HG03558 (cell line): ENCODE measurements around the gene PRELID2.
"Not testable (repeated sequence)": the region's sequence is repeated elsewhere in the genome, so short reads cannot be mapped to it uniquely, and the experiment has no call there.

Experiments used
- ATAC-seq: cut with Tn5 transposase; IDR thresholded peaks from one replicate; pipeline ENCODE4 v1.9.1; 2021; ENCODE audit warnings: moderate number of reproducible peaks; ENCODE audit not compliant: unreplicated experiment; ENCODE audit errors: extremely low read depth

Gene PRELID2

DNA sequence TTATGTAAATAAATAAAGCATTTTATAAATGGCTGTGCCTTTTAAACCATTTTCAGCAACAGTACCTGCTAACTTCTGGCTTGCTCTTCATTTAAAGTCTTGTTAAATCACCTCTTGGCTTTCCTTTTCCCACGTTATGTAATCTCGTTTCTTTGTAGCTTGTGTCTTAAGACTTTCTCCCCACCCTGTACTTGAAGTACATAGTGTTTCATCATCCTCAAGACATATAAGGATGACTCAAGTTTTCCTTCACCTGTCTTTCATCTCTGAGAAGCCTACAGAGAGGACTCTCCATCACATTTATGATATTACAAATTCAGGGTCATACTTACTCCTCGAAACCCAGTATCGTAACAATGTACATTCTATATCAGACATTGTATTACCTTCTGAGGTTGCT lies 33.9 kb downstream of the PRELID2 start:
- ATAC-seq, result no peak

- ATAC-seq, result no peak
Measured at GRCh38 chr5:145800181-145800580, 35.0 kb downstream of the PRELID2 start.

GRCh38 chr5:145798503-145798902 lies 36.6 kb downstream of the PRELID2 start:
- not testable (repeated sequence) for ATAC-seq

GRCh38 chr5:145797336-145797735 lies 37.8 kb downstream of the PRELID2 start:
- no peak for ATAC-seq

DNA sequence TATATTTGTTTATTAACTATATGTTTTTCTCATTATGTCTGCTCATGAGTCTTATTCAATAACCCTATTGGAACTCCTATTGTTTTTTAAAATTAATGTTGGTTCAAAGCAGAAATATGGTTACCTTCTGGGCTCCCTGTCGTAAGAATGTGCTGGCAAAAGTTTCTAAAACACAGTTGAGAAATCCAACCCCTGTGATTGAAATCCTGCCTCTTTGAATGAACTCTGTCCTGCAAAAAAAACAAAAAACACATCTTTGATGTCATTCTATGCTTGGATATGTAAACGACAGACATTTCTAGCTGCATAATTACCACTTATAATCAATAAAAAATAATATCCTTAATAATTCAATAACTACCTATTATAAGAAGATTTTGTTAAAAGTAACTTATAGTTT lies 38.8 kb downstream of the PRELID2 start:
- no peak for ATAC-seq

- ATAC-seq, result no peak
Measured at GRCh38 chr5:145793574-145793973, 41.6 kb downstream of the PRELID2 start.

- no peak for ATAC-seq
Measured at GRCh38 chr5:145792840-145793239, 42.3 kb downstream of the PRELID2 start.

DNA sequence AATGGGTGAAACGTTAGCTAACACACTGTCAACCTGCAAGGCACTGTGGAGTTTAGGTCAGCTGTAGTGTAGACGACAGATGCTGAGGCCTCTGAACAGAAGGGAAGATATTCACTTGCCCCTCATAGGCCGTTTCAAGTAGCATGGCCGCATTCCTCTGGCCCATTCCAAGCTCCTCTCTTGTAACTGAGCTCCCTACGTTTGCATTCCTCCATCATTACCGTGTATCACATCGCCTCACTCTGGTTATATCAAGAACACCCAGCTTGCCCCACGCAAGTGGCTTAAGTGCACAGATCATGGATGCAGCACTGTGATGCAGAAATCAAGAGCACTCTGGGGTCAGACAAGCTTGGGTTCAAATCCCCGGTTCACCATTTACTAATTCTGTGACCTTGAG lies 43.3 kb downstream of the PRELID2 start:
- no peak for ATAC-seq

- no peak for ATAC-seq
Measured at GRCh38 chr5:145787996-145788395, 47.1 kb downstream of the PRELID2 start.

DNA sequence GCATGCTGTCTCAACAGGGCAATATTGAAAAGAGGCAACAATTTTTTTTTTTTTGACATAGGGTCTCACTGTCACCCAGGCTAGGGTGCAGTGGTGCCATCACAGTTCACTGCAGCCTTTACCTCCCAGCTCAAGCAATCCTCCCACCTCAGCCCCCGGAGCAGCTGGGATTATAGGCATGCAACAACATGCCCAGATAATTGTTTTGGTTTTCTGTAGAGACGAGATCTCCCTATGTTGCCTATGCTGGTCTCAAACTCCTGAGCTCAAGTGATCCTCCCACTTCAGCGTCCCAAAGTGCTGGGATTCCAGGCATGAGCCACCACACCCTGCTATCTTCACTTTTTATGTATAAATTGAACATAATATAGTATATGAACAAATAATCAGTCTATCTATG lies 47.6 kb downstream of the PRELID2 start:
- ATAC-seq, result no peak

GRCh38 chr5:145787001-145787400 lies 48.1 kb downstream of the PRELID2 start:
- ATAC-seq, result no peak

DNA sequence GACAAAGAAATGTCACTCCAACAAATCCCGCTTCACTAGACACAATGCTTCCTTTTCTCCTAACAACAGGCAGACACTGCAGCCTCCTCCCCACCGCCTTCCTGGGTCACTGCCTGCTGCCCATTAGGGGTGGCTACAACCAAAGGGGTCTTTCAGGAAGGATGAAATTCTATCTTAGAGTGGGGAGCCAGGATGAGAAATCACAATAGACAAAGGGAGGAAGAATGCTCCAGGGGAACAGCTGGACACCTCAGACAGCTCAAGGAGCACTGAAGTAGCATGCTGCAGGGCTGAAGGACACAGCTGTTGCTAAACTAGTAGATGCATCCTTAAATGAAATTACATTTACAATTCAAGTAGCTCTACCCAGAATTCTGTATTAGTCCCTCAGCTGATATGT lies 54.2 kb downstream of the PRELID2 start:
- ATAC-seq, result no peak

DNA sequence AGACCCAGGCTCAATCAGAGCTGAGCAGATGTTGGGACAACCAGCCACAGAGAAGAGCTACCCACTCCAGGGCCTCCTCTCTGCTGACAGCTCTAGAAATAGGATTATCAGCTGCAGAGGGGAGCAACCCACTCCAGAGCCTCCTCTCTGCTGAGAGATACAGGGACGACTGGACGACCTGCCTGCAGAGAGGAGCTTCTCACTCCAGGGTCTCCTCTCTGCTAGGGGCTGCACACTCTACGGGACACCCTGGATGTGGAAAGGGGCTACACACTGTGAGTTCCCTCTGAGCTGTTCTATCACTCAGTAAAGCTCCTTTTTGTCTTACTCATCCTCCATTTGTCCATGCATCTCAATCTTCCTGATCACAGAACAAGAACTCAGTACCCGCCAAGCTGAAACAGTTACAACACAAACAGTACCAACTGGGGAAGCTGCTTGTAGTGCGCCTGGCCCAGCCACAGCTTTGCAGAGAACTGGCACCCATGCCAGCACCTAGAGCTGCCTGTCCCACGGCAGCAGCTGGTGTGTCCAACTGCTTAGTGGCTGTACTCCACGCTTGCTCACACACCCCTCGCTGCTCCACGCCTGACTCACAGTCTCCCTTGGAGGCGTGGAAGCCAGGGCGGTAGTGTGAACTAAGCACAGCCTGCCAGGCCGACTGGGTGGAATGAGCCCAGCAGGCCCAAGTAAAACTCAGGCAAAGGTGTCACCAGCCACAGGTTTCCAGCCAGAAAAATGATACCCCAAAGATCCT lies 56.8 kb downstream of the PRELID2 start:
- no peak for ATAC-seq

DNA sequence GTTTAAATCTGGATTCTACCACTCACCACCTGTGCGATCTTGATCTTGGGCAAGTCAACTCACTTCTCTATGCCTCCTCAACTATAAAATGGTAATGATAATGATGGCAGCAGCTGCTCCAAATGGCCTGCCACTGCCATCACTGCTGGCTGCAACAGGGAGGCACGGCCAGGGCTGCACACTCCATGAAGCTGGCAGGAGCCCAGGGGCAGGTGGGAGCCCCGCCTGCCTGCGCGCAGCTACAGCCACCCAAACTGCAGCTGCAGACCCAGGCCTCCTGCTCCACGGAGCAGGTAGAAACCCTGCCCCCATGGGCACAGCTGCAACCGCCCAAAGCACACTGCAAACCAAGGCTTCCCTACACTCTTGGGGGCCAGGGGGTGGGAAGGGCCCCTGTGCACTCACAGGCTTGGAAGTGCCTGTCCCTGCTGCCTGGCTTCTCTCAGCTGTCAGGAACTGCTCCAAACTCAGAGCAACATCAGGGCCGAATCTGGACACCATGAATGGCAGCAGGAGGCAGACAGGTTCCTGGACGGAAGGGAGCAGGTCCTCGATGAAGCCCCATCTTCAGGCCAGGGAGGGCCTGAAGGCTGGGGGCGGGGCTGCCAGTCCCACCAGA lies 57.6 kb downstream of the PRELID2 start:
- no peak for ATAC-seq

DNA sequence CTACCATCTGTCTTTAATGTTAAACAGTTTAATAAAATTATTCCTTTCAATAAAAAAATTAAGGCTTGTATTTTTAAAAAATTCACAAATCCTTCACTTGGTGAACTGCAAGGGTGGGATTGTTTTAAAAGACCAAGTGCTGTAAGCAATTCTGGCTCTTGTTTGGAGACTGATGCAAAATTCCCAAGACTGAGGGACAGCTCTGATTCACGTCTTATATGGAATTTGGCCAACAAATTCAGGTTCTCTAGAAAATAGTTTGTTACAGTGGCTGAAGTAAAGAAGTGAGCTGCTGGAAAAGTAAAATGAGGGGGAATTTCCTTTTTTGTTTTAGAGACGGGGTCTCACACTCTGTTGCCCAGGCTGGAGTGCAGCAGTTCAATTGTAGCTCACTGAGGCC lies 58.3 kb downstream of the PRELID2 start:
- no peak for ATAC-seq

DNA sequence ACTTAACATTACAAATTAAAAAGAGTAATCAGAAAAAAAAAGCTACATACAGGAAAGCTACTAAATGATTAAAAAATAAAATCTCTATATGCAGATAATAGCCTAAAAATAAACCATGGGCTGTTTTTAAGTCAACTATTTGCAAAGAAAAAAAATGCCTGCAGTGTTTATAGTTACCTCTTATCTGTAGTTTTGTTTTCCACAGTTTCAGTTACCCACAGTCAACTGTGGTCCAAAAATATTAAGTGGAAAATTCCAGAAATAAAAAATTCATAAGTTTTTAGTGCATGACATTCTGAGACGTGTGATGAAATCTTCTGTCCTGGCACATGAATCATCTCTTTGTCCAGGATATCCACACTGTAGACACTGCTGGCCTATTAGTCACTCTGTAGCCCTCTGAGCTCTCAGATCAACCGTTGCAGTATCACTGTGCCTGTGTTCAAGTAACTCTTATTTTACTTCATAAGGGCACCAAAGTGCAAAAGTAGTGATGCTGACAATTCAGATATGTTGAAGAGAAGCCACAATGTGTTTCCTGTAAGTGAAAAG lies 59.2 kb downstream of the PRELID2 start:
- ATAC-seq, result no peak

- ATAC-seq, result no peak
Measured at GRCh38 chr5:145775411-145775810, 59.7 kb downstream of the PRELID2 start.

- ATAC-seq, result no peak
Measured at GRCh38 chr5:145774442-145774841, 60.7 kb downstream of the PRELID2 start.

DNA sequence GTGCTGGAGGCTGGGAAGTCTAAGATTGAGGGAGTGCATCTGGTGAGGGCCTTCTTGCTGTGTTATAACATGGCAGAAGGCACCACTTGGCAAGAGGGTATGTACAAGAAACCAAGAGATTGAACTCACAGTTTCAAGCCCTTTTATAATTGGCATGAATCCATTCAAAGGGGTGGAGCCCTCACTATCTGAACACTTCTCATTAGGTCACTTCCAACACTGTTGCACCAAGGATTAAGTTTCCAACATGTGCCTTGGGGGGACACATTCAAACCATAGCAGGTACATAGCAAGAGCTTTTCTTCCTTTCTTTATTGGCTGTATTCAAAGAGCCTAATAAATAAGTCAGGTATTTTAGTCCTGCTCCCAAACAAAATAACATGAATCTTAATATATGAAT lies 62.7 kb downstream of the PRELID2 start:
- no peak for ATAC-seq

- no peak for ATAC-seq
Measured at GRCh38 chr5:145768863-145769262, 66.3 kb downstream of the PRELID2 start.

- no peak for ATAC-seq
Measured at GRCh38 chr5:145764325-145764724, 70.8 kb downstream of the PRELID2 start.

DNA sequence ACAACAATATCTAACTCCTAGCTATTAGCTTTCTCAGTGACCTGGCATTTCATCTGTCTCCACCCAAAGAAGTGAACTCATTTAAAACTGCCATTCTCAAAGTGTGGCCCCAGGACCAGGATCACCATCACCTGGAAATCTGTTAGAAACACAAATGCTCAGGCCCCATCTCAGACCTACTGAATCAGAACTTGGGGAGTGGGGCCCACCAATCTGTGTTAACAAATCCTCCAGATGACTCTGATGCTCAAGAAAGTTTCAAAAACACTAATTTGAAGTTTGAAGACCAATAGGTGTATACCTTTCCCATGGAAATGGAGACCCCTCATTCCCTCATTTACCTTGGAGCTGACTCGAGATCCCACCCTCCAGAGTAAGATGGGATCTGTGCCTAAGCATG lies 72.3 kb downstream of the PRELID2 start:
- no peak for ATAC-seq
